ENCODE measurements around the gene TOM1L1. TPM values are rescaled to one million over a fixed set of nuclear protein-coding genes. Genes with fewer than 3 reads are reported as not detected.
A peak's percentile ranks its signal among the peaks of the same experiment; 100 is the strongest.

The TOM1L1 gene
- total RNA-seq, 4 donors from 2014 or later: 7.1 to 103 (median 55.4) TPM

GRCh38 chr17:54901230-54901822, 674 bp downstream of the TOM1L1 start:
- peak overlapping the region; percentile 68 to 79 (median 78) for H3K27ac ChIP-seq
- H3K4me3 ChIP-seq: peak overlapping the region; percentile 51 to 71 (median 54)
- TF ChIP-seq CTCF (IDR thresholded peaks at IDR 0.05): no peak
- TF ChIP-seq POLR2AphosphoS5 (IDR thresholded peaks at IDR 0.05): peak in 1 of 3 donors; percentile 23
- no peaks in the 10 kb centered on the region for H3K9me3 ChIP-seq
- H3K36me3 ChIP-seq: no peaks in the 10 kb centered on the region
- WGBS, 2 donors (ENCODE audit: low coverage in 1 of 2): 51 to 60% methylated on average over 1 to 9 of the region's 9 CpGs
- peaks cover 3% of the 10 kb centered on the region for H3K27me3 ChIP-seq
- DNase-seq: peak; percentile 28
- peaks cover 0 to 15% (median 8%) of the 10 kb centered on the region in 4 donors for H3K4me1 ChIP-seq
- intact Hi-C loops (cut with DNase I; ENCODE audit: low total_unique reads): no loop called here
- in situ Hi-C loops (cut with MboI; ENCODE audit: low pct_ligation_motif_present in 1 of 4, low pct_unique_long_range_greater_than_20kb in 1 of 4, low sequenced_read_pairs in 3 of 4): no loop called here

GRCh38 chr17:54902017-54902416, 1.4 kb downstream of the TOM1L1 start:
- in situ Hi-C loops (cut with MboI; ENCODE audit: low pct_ligation_motif_present in 1 of 4, low pct_unique_long_range_greater_than_20kb in 1 of 4, low sequenced_read_pairs in 3 of 4) (no loop called here), intact Hi-C loops (cut with DNase I; ENCODE audit: low total_unique reads) (no loop called here)
- H3K4me1 ChIP-seq: peaks cover 0 to 15% (median 8%) of the 10 kb centered on the region in 4 donors
- DNase-seq: no peak
- TF ChIP-seq EP300 (IDR thresholded peaks at IDR 0.05; ENCODE audit: low read depth) (no peak), CTCF (IDR thresholded peaks at IDR 0.05) (no peak), POLR2AphosphoS5 (IDR thresholded peaks at IDR 0.05) (no peak), POLR2A (IDR thresholded peaks at IDR 0.05) (no peak)
- 76 to 84% methylated on average over 5 to 9 of the region's 9 CpGs for WGBS, 2 donors (ENCODE audit: low coverage in 1 of 2)
- no peaks in the 10 kb centered on the region for H3K9me3 ChIP-seq
- H3K4me3 ChIP-seq: no peak overlapping the region
- H3K27ac ChIP-seq: peak overlapping the region in 2 of 4 donors; percentile 76 to 79
- H3K27me3 ChIP-seq: peaks cover 3% of the 10 kb centered on the region
- H3K36me3 ChIP-seq: no peaks in the 10 kb centered on the region

GRCh38 chr17:54902611-54903010, 2.0 kb downstream of the TOM1L1 start:
- intact Hi-C loops (cut with DNase I; ENCODE audit: low total_unique reads): no loop called here
- Histone ChIP-seq H3K27me3 (peaks cover 3% of the 10 kb centered on the region), H3K4me3 (no peak overlapping the region), H3K36me3 (no peaks in the 10 kb centered on the region), H3K9me3 (no peaks in the 10 kb centered on the region), H3K4me1 (peaks cover 0 to 15% (median 8%) of the 10 kb centered on the region in 4 donors), H3K27ac (no peak overlapping the region)
- TF ChIP-seq POLR2A (IDR thresholded peaks at IDR 0.05): no peak
- no peak for TF ChIP-seq POLR2AphosphoS5 (IDR thresholded peaks at IDR 0.05)
- no peak for TF ChIP-seq CTCF (IDR thresholded peaks at IDR 0.05)
- no peak for TF ChIP-seq EP300 (IDR thresholded peaks at IDR 0.05; ENCODE audit: low read depth)
- 74 to 86% methylated on average over 4 to 5 of the region's 5 CpGs for WGBS, 2 donors (ENCODE audit: low coverage in 1 of 2)
- no peak for DNase-seq
- in situ Hi-C loops (cut with MboI; ENCODE audit: low pct_ligation_motif_present in 1 of 4, low pct_unique_long_range_greater_than_20kb in 1 of 4, low sequenced_read_pairs in 3 of 4): no loop called here

DNA sequence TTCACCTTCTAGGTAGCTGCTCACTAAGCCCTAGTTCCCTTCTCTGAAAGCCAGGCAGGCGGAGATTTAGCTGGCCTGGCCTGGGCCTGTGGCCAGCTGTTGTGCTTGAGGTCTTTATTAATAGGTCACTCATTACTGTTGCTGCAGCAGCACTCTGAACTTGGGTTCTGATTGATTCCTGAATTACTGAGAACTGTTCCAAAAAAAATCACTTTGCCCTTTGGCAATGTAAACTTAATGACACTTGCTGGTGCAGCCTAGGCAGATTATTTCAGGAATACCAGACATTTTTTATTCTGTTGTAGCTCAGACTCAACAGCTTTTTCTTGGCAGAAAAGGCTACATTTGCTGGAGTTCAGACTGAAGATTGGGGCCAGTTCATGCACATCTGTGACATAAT, 2.7 kb downstream of the TOM1L1 start:
- WGBS, 2 donors (ENCODE audit: low coverage in 1 of 2): 33 to 50% methylated on average over 1 of the region's 1 CpG
- in situ Hi-C loops (cut with MboI; ENCODE audit: low pct_ligation_motif_present in 1 of 4, low pct_unique_long_range_greater_than_20kb in 1 of 4, low sequenced_read_pairs in 3 of 4): no loop called here

DNA sequence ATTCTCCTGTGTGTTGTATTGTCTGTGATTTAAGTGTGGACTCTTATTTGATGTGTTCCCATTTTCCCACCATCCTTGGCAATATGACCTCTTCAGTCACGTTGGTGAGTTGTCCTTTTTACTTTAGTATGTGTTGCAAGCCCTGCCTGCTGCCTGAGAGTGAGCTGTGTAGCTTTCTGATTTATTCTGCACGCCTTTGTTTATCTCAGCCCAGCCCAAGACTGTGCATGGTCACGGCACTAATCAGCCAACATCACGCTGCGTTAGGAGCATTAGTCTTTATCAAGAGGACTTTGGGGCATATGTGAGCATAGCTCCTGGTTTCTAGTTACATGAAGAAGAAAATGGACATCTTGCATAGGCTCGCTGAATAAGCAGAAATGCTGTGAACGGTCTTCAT, 6.0 kb downstream of the TOM1L1 start:
- no peak for DNase-seq
- H3K36me3 ChIP-seq: no peaks in the 10 kb centered on the region
- in situ Hi-C loops (cut with MboI; ENCODE audit: low pct_ligation_motif_present in 1 of 4, low pct_unique_long_range_greater_than_20kb in 1 of 4, low sequenced_read_pairs in 3 of 4) (no loop called here), intact Hi-C loops (cut with DNase I; ENCODE audit: low total_unique reads) (no loop called here)
- WGBS, 2 donors (ENCODE audit: low coverage in 1 of 2): 74 to 75% methylated on average over 4 to 7 of the region's 7 CpGs
- peaks cover 0 to 3% (median 1%) of the 10 kb centered on the region in 4 donors for H3K4me1 ChIP-seq
- TF ChIP-seq POLR2AphosphoS5 (IDR thresholded peaks at IDR 0.05) (no peak), POLR2A (IDR thresholded peaks at IDR 0.05) (no peak), CTCF (IDR thresholded peaks at IDR 0.05) (no peak), EP300 (IDR thresholded peaks at IDR 0.05; ENCODE audit: low read depth) (no peak)
- no peak overlapping the region for H3K4me3 ChIP-seq
- no peaks in the 10 kb centered on the region for H3K9me3 ChIP-seq
- no peaks in the 10 kb centered on the region for H3K27me3 ChIP-seq
- H3K27ac ChIP-seq: no peak overlapping the region

More for the DNA sequence above, 2.7 kb downstream of the TOM1L1 start:
- peaks cover 0 to 15% (median 8%) of the 10 kb centered on the region in 4 donors for H3K4me1 ChIP-seq
- H3K4me3 ChIP-seq: no peak overlapping the region
- H3K36me3 ChIP-seq: no peaks in the 10 kb centered on the region
- no peaks in the 10 kb centered on the region for H3K9me3 ChIP-seq
- DNase-seq: peak; percentile 19
- no peak for TF ChIP-seq EP300 (IDR thresholded peaks at IDR 0.05; ENCODE audit: low read depth)
- TF ChIP-seq POLR2AphosphoS5 (IDR thresholded peaks at IDR 0.05): no peak
- H3K27me3 ChIP-seq: peaks cover 3% of the 10 kb centered on the region
- H3K27ac ChIP-seq: no peak overlapping the region
- intact Hi-C loops (cut with DNase I; ENCODE audit: low total_unique reads): no loop called here

Data from transverse colon (tissue), 4 donors.